ENCODE measurements around the gene MANF. TPM values are rescaled to one million over a fixed set of nuclear protein-coding genes. Genes with fewer than 3 reads are reported as not detected.
"Not testable (repeated sequence)": the region's sequence is repeated elsewhere in the genome, so short reads cannot be mapped to it uniquely, and the experiment has no call there.

MANF gene
- total RNA-seq, 1 donor from 2014 or later: 127 TPM

DNA sequence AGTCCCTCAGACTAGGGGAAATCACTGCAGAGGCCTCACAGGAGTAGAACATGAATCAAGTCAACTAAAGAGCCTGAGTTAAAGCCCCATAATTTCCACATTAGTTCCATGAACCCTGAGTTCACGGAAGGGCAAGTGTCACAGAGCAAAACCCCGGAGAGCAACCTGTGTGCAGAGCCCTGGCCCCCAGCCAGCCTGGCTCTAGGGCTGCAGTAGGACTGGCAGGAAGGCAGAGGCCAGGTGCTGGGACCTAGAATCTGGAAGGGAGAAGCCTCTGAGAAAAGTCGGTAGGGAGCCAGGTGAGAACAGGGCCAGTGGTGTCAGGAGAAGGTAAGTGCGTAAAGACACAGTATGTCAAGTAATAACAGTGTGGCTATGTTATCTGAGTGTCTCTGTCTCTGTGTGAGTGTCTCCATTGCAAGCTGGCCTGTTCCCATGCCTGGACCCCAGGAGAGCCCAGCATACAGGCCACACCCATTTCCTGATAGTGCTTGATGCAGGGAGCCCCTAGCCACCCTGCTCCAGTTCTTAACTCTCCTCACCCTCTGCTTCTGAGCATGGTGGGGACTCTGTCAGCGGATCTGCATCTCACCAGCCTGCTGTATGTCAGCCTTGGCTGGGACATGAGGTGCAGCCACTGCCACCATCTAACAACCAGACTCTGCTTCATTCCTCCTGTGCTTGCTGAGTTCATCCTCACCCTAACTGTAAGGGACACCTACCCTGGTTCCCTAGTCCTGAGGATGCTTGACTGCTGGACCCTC, 11.3 kb upstream of the MANF start:
- DNase-seq (ENCODE audit: low read depth in 2 of 2): no peak

DNA sequence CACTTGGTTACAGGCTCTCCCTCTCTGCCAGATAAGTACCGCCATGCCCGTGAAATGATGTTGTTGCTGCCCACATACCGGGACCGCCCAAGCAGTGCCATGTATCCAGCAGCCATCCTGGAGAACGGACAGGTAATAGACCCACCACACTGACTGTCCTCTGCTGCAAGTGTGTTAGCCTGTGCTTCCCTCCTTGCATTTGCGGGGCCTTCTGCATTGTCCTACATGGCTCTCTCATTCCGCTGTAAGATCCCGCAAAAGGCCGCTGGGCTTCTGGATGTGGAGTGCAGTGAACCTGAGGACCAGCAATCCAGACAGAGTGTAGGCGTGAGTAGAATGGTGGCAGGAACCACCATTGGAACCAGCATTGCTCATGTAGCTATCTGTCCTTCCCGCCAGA, 10.6 kb upstream of the MANF start:
- DNase-seq (ENCODE audit: low read depth in 2 of 2): no peak

DNA sequence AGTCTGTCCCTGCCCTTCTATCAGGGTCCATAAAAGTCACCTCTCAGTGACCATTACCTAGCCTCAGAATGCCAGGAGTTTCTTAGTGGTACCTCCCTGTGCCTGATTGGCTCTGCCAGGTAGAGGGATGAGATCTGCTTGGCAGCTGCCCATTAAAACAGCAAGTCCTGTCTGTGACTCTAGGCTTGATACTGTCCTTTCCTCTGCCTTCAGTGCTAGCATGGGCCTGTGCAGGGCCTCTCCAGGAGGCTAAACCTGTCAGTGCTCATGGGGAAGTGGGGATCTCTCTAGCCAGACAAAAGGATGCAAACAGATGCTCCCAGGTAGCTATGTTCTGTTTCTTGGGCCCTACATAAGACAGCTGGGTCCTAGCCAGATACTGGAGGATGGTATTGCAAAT, 10.0 kb upstream of the MANF start:
- no peak for DNase-seq (ENCODE audit: low read depth in 2 of 2)

DNA sequence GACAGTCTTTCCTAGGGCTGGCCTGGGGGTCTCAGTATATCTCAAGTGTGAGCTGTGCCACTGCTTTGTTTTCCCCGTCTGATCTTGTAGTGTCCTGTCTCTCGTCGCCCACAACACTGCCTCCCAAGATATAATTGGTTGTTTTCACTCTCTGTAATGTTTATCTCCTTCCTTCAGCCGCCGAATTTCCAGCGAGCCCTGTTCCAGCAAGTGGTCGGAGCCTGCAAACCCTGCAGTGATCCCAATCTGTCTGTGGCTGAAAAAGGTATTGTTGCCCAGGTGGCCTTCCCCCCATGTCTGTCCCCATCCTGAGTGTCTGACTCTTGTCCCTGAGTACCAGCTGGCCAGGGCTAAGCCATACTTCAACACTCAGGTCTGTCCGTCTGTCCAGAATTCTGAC, 9.5 kb upstream of the MANF start:
- no peak for DNase-seq (ENCODE audit: low read depth in 2 of 2)

DNA sequence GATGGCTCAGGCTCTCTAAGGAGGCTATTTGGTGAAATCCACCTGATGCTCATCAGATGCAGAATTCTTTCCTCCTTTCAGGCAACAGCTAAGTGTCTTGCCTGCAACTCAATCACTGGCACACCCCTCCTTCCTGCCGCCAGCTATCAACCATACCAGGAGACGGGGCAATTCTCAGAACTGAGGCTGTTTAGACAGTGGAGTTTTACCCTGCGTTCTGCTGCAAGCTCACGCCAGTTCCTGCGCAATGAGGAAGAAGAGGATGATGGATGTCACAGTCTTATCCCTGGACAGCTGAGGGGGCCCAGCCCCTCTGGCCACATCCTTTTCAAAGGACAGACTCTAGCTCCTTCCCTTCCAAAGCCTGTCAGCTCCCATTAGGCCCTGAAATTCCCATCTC, 7.0 kb upstream of the MANF start:
- no peak for DNase-seq (ENCODE audit: low read depth in 2 of 2)

DNA sequence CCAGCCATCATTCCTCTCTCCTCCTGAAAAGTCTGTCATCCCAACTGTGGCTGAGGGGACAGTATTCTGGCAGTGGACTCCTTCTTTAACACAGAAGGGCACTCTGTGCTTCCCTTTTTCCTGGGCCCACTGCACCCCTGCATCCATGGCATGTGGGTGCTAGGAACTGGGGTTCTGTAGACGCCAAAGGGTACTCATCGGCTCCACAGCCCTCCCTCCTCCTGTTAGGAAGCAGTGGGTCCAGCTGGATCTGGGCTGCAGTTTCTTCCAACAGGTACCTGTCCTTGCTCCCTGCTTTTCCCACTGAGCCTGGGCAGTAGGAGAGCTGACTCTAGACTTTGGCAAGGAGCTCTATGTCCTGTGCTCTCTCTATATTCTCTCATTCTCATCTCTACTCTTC, 6.4 kb upstream of the MANF start:
- DNase-seq (ENCODE audit: low read depth in 2 of 2): no peak

DNA sequence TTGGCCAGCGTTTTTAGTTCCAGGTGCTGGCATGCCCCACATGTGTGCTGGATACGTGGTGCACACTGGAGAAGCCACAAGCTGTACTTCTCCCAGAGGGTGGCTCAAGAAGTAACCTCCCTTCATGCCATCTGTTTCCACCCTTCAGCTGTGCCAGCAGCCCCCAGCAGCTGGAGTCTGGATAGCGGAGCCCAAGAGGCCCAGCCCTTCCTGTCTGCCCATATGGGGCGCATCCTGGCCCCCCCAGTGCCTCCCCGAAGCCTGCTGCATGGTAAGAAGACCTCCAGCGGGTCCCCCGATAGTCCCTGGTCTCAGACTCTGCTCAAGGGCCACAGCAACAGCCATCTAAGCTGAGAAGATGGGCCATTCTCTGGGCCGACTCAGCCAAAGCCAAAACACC, 5.8 kb upstream of the MANF start:
- no peak for DNase-seq (ENCODE audit: low read depth in 2 of 2)

DNA sequence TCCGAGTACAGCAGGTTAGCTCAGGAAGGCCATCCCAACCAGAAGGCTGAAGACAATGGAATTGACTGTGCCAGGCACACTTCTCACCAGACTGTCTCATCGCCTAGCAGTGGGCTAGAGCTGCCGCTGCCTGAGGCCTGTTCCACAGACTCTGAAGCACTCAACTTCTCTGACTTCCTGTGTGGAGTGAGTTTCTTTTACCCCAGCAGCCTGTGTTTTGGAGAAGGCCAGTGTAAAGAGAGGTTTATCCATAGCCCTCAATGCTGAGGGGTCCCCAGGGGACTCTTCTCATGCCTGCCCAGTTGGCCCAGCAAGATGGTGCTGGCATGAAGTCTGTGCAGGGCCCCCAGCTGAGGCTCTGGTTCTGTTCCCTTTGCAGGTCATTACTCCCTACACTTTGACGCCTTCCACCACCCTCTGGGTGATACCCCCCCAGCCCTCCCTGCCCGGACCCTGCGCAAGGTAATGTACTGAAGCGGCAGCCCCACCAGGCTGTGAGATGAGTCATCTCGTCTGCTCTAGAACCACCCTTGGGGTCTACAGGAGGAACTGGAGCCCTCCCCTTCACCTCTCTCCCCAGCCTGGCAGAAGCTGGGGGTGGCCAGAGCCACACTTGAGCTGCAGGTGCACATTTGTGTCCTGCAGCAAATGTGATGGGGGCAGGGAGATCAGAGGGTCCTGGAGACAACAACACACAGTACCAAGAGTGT, 5.2 kb upstream of the MANF start:
- DNase-seq (ENCODE audit: low read depth in 2 of 2): no peak

DNA sequence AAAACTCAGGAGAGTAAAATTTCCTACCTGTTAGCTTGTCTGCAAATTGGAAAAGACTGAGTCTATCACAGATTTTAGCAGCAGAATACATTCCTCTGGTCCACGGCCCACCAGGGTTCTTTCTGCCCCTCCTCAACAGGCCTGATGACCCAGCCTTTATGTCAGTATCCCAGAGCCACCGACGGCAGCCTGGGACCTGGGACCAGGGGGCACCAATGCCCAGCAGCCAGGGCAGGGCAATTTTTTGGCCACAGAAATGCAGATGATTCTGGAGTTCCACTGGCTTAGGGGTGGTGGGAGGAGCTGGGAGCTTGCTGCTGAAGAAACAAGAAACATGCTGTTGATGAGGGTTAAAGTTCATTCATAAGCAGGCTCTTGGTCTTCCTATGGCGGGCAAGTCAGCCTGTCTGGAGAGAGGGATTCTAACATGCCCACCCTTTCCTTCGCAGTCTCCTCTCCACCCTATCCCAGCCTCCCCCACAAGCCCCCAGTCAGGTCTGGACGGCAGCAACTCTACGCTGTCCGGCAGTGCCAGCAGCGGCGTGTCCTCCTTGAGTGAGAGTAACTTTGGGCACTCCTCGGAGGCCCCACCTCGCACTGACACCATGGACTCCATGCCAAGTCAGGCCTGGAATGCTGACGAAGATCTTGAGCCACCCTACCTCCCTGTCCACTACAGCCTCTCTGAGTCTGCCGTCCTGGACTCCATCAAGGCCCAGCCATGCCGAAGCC, 4.3 kb upstream of the MANF start:
- no peak for DNase-seq (ENCODE audit: low read depth in 2 of 2)

DNA sequence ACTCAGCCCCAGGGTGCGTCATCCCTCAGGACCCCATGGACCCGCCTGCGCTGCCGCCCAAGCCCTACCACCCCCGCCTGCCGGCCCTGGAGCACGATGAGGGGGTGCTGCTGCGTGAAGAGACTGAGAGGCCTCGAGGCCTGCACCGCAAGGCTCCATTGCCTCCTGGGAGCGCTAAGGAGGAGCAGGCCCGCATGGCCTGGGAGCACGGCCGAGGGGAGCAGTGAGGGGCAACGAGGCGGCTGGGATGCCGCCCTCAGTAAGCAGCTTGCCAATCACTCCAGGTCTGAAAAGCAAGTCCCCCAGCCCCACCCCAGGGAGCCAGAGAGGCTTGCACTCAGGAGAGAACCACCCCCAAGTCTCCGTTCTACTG, 3.8 kb upstream of the MANF start:
- DNase-seq (ENCODE audit: low read depth in 2 of 2): no peak

DNA sequence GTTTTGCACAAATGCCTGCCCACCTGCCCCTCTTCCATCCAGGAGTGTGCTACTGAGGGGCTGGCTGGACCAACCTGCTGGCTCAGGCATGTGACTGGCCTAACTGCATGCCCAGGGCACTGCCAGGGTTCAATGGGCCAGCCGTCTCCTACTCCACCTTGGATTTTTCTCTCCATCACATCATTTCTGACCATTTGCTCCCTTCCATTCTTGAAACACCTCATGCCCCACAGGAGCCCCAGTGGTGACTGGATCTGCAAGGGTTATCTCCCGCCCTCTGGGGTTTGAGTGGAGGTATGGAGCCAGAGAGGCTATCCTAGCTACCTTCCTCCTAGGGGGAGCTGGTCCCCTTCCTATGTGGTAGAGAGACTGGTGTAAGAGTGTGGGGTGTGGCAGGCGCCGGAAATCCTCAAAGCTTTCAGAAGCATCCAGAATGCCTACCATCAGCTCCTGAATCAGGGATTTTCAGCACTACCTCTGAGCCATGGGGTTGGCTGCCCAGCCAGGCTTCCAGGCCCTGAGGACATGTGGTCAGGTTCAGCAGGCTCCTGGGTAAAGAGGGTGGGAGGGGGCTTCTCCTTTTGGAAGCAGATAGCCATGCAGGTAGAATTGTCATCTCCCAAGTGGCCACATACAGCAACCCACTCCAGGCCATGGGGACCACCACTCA, 2.9 kb upstream of the MANF start:
- no peak for DNase-seq (ENCODE audit: low read depth in 2 of 2)

DNA sequence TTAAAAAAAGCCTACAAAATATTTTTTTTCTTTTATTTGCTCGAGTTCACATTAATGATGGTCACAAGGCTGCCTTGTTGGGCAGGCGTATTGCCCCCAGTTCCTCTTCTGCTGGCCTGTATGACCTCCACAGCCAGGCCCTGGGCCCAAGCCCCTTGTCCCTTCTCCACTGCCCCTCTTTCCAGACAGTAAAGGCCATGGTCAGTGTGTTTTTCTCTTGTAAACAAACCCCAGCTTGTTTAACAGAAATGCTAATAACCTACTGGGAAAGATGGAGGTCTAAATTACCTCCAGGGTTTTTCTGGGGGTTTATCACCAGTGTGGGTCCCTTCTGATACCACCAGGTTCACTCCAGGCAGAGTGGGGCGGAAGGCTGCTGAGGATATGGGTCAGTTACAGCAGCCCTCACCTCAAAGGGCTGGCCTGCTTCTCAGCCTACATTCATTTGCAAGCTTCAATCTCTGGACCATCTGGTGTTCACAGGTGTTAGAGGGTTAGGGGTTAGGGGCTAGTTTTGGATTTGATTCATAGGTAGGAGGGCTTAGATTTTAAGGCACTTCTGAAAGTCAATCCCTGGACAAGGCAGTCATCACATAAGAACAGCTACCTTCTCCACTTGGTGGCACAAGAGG, 2.0 kb upstream of the MANF start:
- no peak for DNase-seq (ENCODE audit: low read depth in 2 of 2)

DNA sequence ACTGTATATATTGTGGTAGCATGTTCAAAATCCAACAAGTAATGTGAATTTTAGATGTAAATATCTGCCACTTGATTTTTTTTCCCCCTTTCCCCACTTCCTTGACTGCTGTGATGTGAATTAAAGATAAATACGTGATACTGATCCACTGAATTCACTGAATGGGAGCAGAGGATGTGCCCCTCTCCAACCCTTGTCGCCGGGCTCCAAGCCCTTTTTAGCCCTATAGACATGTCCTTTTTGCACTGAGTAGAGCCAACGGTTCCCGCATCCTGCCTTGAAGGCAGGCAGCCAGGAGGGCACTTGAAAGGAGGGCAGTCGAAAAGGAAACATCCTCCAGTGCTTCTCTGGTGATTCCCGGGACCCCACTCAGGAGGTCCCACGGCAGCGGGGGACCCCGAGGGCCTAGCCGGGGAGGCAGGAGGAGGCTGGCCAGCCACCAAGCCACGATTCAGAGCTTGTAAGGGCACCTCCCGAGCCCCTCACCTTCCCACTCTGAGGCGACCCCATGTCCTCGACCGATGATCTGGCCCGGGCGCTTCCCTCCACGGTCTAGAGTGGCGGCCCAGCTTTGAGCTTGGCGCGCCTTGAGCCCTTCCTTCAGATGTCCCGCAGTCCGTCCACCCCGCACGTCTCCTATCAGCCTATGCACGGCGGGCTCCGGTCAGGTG, 901 bp upstream of the MANF start:
- peak; percentile 34 to 43 for DNase-seq (ENCODE audit: low read depth in 2 of 2)

DNA sequence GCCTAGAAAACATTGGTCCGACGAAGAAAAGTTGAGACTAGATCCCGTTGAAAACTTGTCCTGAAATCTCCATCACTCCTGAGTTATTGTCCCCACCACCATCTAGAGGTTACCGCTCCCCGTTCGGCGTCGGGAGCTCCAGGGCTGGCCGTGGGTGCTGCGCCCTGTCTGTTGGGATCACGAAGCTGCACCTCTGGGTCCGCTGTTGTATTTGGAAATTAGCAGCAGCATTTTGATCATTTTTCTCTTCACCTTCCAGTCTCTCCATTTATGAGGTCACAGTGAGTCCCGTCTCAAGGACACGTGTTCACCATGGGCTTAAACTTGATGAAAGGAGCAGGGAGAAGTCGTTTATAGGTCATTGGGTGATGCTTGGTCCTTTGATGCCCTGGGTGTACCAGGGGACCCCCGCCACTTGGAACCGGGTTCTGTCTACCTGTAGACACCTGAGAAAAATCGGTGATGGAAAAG, 565 bp downstream of the MANF start:
- DNase-seq (ENCODE audit: low read depth in 2 of 2): peak in 1 of 2 donors; percentile 19

DNA sequence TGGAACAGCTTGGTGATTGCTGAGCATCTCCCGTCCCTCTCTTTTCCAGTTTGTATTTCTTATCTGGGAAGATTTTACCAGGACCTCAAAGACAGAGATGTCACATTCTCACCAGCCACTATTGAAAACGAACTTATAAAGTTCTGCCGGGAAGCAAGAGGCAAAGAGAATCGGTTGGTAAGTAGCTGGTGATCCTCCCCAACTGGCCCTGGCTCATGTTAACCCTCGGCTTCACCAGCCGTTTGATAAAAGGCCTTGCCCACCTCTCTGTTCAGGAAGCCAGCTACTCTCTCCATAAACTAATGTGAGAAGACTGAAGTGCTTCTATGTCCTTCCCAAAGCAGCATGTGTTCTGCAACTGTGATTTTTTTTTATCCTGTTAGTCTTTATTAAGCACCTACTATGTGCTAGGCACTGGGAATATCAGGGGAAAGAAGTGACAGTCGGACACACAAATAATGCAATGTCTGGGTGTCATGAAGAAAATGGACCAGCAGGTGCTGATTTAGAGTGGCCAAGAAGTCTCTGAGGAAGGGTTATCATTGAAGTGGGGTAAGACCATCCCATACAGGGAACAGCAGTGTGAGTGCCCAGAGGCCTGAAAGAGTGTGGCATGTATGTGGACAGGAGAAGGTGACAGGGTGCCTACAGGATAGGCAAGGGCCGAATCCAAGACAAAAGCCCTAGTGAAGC, 1.2 kb downstream of the MANF start:
- DNase-seq (ENCODE audit: low read depth in 2 of 2): no peak

DNA sequence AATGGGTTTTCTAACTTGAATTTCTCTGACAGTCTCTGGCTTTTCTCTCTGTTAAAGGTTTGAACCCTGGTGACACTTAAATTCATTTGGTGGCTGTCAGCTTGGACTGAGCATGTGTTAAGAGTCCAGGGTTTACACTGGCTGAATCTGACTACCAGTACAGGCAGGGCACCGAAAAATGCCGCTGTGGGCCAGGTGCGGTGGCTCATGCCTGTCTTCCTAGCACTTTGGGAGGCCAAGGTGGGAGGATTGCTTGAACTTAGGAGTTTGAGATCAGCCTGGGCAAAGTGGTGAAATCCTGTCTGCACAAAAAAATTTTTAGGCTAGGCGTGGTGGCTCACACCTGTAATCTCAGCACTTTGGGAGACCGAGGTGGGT, 1.8 kb downstream of the MANF start:
- DNase-seq (ENCODE audit: low read depth in 2 of 2): no peak

DNA sequence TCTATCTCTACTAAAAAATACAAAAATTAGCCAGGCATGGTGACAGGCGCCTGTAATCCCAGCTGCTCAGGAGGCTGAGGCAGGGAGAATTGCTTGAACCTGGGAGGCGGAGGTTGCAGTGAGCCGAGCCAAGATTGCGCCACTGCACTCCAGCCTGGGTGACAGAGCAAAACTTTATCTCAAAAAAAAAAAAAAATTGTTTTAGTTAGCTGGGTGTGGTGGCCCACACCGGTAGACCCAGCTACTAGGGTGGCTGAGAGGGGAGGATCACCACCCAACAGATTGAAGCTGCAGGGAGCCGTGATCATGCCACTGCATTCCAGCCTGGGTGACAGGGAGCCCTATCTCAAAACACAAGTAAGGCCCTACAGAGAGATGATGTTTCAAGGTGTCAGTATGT, 2.2 kb downstream of the MANF start:
- DNase-seq (ENCODE audit: low read depth in 2 of 2): not testable (repeated sequence)

DNA sequence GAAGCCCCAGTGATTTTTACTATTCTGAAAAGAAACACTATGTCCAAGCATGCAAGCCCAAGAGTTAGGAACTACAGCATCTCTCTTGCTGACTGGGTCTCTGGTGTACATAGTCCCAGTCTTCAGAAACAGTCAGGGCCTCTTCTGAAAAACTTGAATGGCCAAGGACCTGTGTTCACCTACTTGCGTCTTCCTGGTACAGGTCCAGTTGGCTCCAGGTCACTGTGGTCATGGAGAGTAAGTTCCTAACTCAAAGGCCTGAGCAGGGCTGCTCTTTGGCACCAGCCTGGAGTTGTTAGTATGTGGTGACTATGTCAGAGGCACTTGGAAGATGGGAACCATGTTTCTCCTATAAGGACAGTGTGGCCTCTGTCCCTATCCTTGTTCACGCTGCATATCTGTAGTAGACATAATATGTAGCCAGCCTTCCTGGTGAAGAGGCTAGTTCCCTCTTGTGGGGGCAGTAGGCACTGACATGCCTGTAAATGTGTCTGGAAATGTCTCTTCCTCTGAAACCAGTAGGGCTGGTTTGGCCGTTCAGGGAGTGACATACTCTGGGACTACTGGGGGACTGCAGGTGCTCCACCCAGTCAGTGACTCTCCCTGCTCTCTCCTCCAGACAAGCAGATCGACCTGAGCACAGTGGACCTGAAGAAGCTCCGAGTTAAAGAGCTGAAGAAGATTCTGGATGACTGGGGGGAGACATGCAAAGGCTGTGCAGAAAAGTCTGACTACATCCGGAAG, 3.4 kb downstream of the MANF start:
- peak in 1 of 2 donors; percentile 45 for DNase-seq (ENCODE audit: low read depth in 2 of 2)

DNA sequence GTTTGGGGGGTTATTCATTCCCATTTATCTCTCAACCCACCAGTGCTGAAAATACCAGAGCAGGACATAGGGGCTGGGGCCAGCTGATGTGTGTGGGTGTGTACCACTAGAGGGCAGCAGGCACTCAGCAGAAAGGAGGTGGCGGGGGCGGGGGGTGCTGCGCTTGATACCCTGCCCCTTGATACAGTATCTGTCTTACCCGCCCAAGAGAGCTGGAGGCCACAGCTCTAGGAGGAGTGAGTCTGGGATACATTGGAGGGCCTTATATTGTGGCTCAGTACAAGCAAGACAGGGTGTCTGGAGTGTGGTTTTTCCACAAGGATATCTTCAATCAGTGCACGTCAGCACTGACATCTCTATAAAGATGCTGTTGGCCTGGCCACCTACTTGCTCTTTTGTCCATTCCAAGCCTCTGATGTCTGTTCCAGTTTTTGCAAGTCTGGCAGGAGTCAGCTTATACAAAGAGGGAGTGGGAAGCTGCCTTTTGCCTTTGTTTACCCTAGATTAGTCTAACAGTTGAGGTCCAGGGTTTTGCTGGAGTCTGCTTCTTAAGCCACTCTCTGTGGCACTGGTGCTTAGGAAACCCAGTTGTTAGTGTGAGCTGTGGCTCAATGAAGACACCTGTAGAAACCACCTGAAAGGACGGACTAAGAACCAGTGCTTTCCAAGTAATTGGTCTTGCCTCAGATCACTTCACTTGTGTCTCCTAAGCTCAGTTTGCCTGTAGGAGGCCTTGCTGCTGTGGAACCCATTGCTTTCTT, 4.5 kb downstream of the MANF start:
- DNase-seq (ENCODE audit: low read depth in 2 of 2): peak; percentile 70 to 80
